Mesodermal cell (in vitro differentiated cells): ENCODE measurements around the gene DAZAP2.

Experiments
- H3K27ac ChIP-seq: 2 replicates; pipeline ENCODE4 v1.7.0; 2013; ENCODE audit warnings: mild to moderate bottlenecking, low read depth, low read length, moderate library complexity; ENCODE audit not compliant: severe bottlenecking
- H3K36me3 ChIP-seq: 2 replicates; pipeline ENCODE4 v1.7.1; 2013; ENCODE audit warnings: mild to moderate bottlenecking, low read length, moderate library complexity; ENCODE audit not compliant: control insufficient read depth, insufficient read depth
- H3K4me1 ChIP-seq: one replicate; pipeline ENCODE4 v1.7.1; 2013; ENCODE audit warnings: mild to moderate bottlenecking, low read length; ENCODE audit not compliant: insufficient read depth, control insufficient read depth, poor library complexity, severe bottlenecking
- H3K4me3 ChIP-seq: 2 replicates; pipeline ENCODE4 v1.7.0; 2013; ENCODE audit warnings: low read length, control low read depth, mild to moderate bottlenecking; ENCODE audit not compliant: insufficient read depth, poor library complexity, severe bottlenecking; ENCODE audit errors: extremely low read depth
- H3K9me3 ChIP-seq: 2 replicates; pipeline ENCODE4 v1.7.1; 2013; ENCODE audit warnings: mild to moderate bottlenecking, low read length, moderate library complexity; ENCODE audit not compliant: control insufficient read depth
- WGBS, 2 experiments: methylation state at CpG; one replicate each; pipeline ENCODE4 v1.1.5; 2013; ENCODE audit warnings: missing lambda C conversion rate in 2 of 2; ENCODE audit not compliant: insufficient coverage in 2 of 2; 5-methylcytosine and 5-hydroxymethylcytosine counted together

The DAZAP2 gene

GRCh38 chr12:51199366-51199945 is 39.2 kb upstream of the DAZAP2 start:
- no peak overlapping the region for H3K27ac ChIP-seq
- no peaks in the 10 kb centered on the region for H3K36me3 ChIP-seq
- no peak overlapping the region for H3K4me3 ChIP-seq
- H3K9me3 ChIP-seq = no peaks in the 10 kb centered on the region
- H3K4me1 ChIP-seq = no peaks in the 10 kb centered on the region
- WGBS, 2 experiments = 88 to 97% methylated on average over 8 to 9 of the region's 10 CpGs

- Histone ChIP-seq H3K36me3 (no peaks in the 10 kb centered on the region), H3K4me3 (no peak overlapping the region), H3K4me1 (no peaks in the 10 kb centered on the region), H3K27ac (no peak overlapping the region), H3K9me3 (no peaks in the 10 kb centered on the region)
- WGBS, 2 experiments = 95% methylated on average over 5 to 6 of the region's 7 CpGs
Observed at GRCh38 chr12:51200156-51200555, 38.5 kb upstream of the DAZAP2 start.

DNA sequence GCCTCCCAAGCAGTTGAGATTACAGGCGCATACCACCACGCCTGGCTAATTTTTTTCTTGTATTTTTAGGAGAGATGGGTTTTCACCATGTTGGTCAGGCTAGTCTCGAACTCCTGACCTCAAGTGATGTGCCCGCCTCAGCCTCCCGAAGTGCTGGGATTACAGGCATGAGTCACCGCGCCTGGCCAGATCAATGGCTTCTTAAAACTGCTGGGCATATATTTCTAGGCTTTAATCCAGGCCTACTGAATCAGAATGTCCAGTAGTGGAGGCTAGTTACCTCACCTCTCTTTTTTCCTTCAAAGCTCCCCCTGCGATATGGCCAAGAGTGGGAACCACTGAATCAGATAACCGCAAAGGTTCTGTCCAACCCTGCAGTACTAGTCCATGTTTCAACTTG is 37.8 kb upstream of the DAZAP2 start:
- Histone ChIP-seq H3K36me3 (no peaks in the 10 kb centered on the region), H3K4me1 (no peaks in the 10 kb centered on the region), H3K27ac (no peak overlapping the region), H3K4me3 (no peak overlapping the region), H3K9me3 (no peaks in the 10 kb centered on the region)
- WGBS, 2 experiments = 94 to 96% methylated on average over 5 to 8 of the region's 9 CpGs

GRCh38 chr12:51202718-51203117 is 35.9 kb upstream of the DAZAP2 start:
- no peaks in the 10 kb centered on the region for H3K4me1 ChIP-seq
- no peak overlapping the region for H3K4me3 ChIP-seq
- H3K9me3 ChIP-seq = no peaks in the 10 kb centered on the region
- H3K36me3 ChIP-seq = no peaks in the 10 kb centered on the region
- 100% methylated on average over 1 to 2 of the region's 5 CpGs for WGBS, 2 experiments
- H3K27ac ChIP-seq = no peak overlapping the region

- WGBS, 2 experiments = 90 to 96% methylated on average over 2 to 6 of the region's 6 CpGs
- no peak overlapping the region for H3K27ac ChIP-seq
- no peaks in the 10 kb centered on the region for H3K36me3 ChIP-seq
- no peak overlapping the region for H3K4me3 ChIP-seq
- no peaks in the 10 kb centered on the region for H3K9me3 ChIP-seq
- no peaks in the 10 kb centered on the region for H3K4me1 ChIP-seq
Observed at GRCh38 chr12:51205350-51205749, 33.3 kb upstream of the DAZAP2 start.

DNA sequence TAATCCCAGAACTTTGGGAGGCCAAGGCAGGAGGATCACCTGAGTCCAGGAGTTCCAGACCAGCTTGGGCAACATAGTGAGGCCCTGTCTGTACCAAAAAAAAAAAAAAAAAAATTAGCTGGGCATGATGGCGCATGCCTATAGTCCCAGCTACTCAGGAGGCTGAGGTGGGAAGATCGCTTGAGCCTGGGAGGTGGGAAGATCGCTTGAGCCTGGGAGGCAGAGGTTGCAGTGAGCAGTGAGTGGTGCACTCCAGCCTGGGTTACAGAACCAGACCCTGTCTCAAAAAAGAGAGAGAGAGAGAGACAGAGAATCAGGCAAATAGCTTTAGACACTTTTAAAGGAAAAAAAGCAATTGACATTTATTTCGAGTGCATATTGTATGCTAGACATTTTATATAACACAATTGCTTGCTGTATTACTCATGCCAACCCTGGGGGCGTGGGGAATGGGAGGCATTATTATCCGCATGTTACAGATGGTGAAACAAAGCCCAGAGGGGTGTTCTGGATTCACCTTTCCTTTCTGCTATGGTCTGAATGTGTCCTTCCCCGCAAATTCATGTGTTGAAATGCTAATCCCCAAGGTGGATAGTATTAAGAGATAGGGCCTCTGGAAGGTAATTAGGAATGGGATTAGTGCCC is 30.5 kb upstream of the DAZAP2 start:
- Histone ChIP-seq H3K4me1 (no peaks in the 10 kb centered on the region), H3K4me3 (no peak overlapping the region), H3K36me3 (no peaks in the 10 kb centered on the region), H3K9me3 (no peaks in the 10 kb centered on the region), H3K27ac (no peak overlapping the region)
- WGBS, 2 experiments = 87 to 94% methylated on average over 4 to 5 of the region's 7 CpGs

DNA sequence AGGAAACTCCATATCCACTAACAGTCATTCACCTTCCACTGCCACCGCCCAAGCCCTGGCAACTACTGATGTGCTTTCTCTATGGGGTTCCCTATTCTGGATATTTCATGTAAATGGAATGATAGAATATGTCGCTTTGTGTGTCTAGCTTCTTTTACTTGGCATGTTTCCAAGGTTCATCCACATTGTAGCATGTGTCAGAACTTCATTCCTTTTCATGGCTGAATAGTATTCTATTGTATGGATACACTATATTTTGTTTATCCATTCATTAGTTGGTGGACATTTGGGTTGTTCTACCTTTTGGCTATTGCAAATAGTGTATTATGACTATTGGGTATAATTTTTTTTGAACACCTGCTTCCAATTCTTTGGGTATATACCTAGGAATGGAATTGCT is 29.4 kb upstream of the DAZAP2 start:
- Histone ChIP-seq H3K4me3 (no peak overlapping the region), H3K27ac (no peak overlapping the region), H3K4me1 (no peaks in the 10 kb centered on the region), H3K36me3 (no peaks in the 10 kb centered on the region), H3K9me3 (no peaks in the 10 kb centered on the region)
- no CpG with 5 or more reads among the region's 2 CpGs for WGBS, 2 experiments

DNA sequence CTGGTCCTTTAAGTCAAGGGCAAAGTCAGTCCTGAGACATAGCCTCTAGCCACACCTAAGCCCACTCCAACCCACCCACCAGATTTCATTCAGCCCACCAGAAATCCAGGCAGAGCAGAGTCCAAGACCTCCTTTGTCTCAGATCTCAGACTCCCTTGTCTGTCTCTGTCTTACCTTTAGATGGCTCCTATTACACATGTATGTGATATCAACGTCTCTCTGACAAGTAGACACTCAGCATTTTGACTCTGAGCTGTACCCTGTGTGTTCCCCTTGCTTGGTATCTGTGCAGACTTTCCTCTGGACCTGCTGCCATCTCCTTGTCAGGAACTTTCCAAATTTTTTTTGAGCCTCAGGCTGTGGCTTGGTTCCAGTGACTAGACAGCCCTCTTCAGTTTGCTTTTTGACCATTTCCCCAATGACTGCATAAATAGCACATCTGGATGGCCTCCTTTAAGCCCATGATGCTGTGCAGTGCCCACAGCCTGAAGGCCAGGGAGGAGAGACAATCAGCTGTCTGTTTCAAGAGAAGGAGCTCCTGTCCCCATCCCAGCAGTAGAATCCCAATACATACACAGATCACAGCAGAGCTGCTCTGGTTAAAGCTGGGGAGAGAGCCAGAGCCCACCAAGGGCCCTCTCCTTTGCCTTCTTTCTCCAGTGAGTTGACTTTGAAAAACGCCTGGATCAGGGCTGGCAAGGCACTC is 27.8 kb upstream of the DAZAP2 start:
- Histone ChIP-seq H3K4me1 (no peaks in the 10 kb centered on the region), H3K27ac (no peak overlapping the region), H3K4me3 (no peak overlapping the region), H3K36me3 (no peaks in the 10 kb centered on the region), H3K9me3 (no peaks in the 10 kb centered on the region)
- WGBS, 2 experiments = 74 to 100% methylated on average over 2 of the region's 2 CpGs

GRCh38 chr12:51214895-51215294 is 23.7 kb upstream of the DAZAP2 start:
- Histone ChIP-seq H3K36me3 (no peaks in the 10 kb centered on the region), H3K27ac (no peak overlapping the region), H3K9me3 (no peaks in the 10 kb centered on the region), H3K4me3 (no peak overlapping the region), H3K4me1 (peaks cover 9% of the 10 kb centered on the region)
- 95 to 96% methylated on average over 3 to 5 of the region's 5 CpGs for WGBS, 2 experiments

- Histone ChIP-seq H3K4me3 (peak overlapping the region; percentile 64), H3K27ac (no peak overlapping the region), H3K9me3 (no peaks in the 10 kb centered on the region), H3K36me3 (no peaks in the 10 kb centered on the region), H3K4me1 (peaks cover 9% of the 10 kb centered on the region)
- WGBS, 2 experiments = 60% methylated on average over 1 of the region's 7 CpGs; no CpG with 5 or more reads in 1 of the 2 experiments
Observed at GRCh38 chr12:51216642-51217041, 22.0 kb upstream of the DAZAP2 start.
